Effector CD4-positive, alpha-beta T cell (primary cell): Measurements from ENCODE around the gene PTPN21.
"Not testable (repeated sequence)": the region's sequence is repeated elsewhere in the genome, so short reads cannot be mapped to it uniquely, and the experiment has no call there.

Experiments
- DNase-seq: peaks from one replicate; pipeline ENCODE4 v3.0.0-alpha.2; 2020

Gene PTPN21

GRCh38 chr14:88551094-88551870 lies 3.5 kb downstream of the PTPN21 start:
- DNase-seq, result no peak

- DNase-seq, result no peak
Observed at GRCh38 chr14:88550078-88550477, 4.7 kb downstream of the PTPN21 start.

GRCh38 chr14:88547386-88547780 lies 7.4 kb downstream of the PTPN21 start:
- DNase-seq, result no peak

- DNase-seq, result no peak
Observed at GRCh38 chr14:88546621-88547385, 8.0 kb downstream of the PTPN21 start.

- DNase-seq, result no peak
Observed at GRCh38 chr14:88545256-88545655, 9.6 kb downstream of the PTPN21 start.

- DNase-seq, result no peak
Observed at GRCh38 chr14:88542857-88543795, 11.7 kb downstream of the PTPN21 start.

GRCh38 chr14:88541324-88541723 lies 13.5 kb downstream of the PTPN21 start:
- no peak for DNase-seq

- DNase-seq, result no peak
Observed at GRCh38 chr14:88535813-88536212, 19.0 kb downstream of the PTPN21 start.

GRCh38 chr14:88535149-88535548 lies 19.7 kb downstream of the PTPN21 start:
- no peak for DNase-seq

- DNase-seq, result no peak
Observed at GRCh38 chr14:88533064-88533602, 21.7 kb downstream of the PTPN21 start.

- not testable (repeated sequence) for DNase-seq
Observed at GRCh38 chr14:88529889-88530288, 24.9 kb downstream of the PTPN21 start.

- DNase-seq, result no peak
Observed at GRCh38 chr14:88522393-88522792, 32.4 kb downstream of the PTPN21 start.

GRCh38 chr14:88521818-88522217 lies 33.0 kb downstream of the PTPN21 start:
- no peak for DNase-seq

- no peak for DNase-seq
Observed at GRCh38 chr14:88519907-88520306, 34.9 kb downstream of the PTPN21 start.

GRCh38 chr14:88518592-88519512 lies 36.0 kb downstream of the PTPN21 start:
- no peak for DNase-seq

- no peak for DNase-seq
Observed at GRCh38 chr14:88516861-88517357, 37.9 kb downstream of the PTPN21 start.

- no peak for DNase-seq
Observed at GRCh38 chr14:88515499-88516221, 39.1 kb downstream of the PTPN21 start.

- no peak for DNase-seq
Observed at GRCh38 chr14:88507208-88507607, 47.6 kb downstream of the PTPN21 start.

- no peak for DNase-seq
Observed at GRCh38 chr14:88505621-88506020, 49.2 kb downstream of the PTPN21 start.

GRCh38 chr14:88504602-88505001 lies 50.2 kb downstream of the PTPN21 start:
- no peak for DNase-seq
